Smooth muscle cell (in vitro differentiated cells): ENCODE measurements around the gene C16orf89. TPM values are rescaled to one million over a fixed set of nuclear protein-coding genes. Genes with fewer than 3 reads are reported as not detected.

Experiments used
- DNase-seq: peaks from one replicate; lab custom pipeline; 2025; ENCODE audit not compliant: unreplicated experiment; lab: John Stamatoyannopoulos, UW
- H2AFZ ChIP-seq: fragments of 200-600 bp; sonication (generic); 2 replicates; pipeline ENCODE4 v1.6.0; 2016; ENCODE audit warnings: antibody characterized with exemption, low read depth, mild to moderate bottlenecking
- H3F3A ChIP-seq: fragments of 200-600 bp; sonication (generic); 2 replicates; pipeline ENCODE4 v1.6.0; 2017; ENCODE audit warnings: antibody characterized with exemption, low read depth
- H3K27ac ChIP-seq: fragments of 200-600 bp; sonication (generic); 2 replicates; pipeline ENCODE4 v1.5.1; 2016; ENCODE audit warnings: low read depth, mild to moderate bottlenecking
- H3K27me3 ChIP-seq: fragments of 200-600 bp; sonication (generic); 2 replicates; pipeline ENCODE4 v1.6.1; 2016; ENCODE audit warnings: low read depth, mild to moderate bottlenecking
- H3K36me3 ChIP-seq: fragments of 200-600 bp; sonication (generic); 2 replicates; pipeline ENCODE4 v1.5.1; 2016; ENCODE audit warnings: low read depth
- H3K4me1 ChIP-seq: fragments of 200-600 bp; sonication (generic); 2 replicates; pipeline ENCODE4 v1.5.1; 2016; ENCODE audit warnings: low read depth
- H3K4me2 ChIP-seq: fragments of 200-600 bp; sonication (generic); 2 replicates; pipeline ENCODE4 v1.6.0; 2016; ENCODE audit warnings: mild to moderate bottlenecking
- H3K4me3 ChIP-seq: fragments of 200-600 bp; sonication (generic); 2 replicates; pipeline ENCODE4 v1.5.1; 2016; ENCODE audit warnings: mild to moderate bottlenecking
- H3K79me2 ChIP-seq: fragments of 200-600 bp; sonication (generic); 2 replicates; pipeline ENCODE4 v1.6.0; 2016; ENCODE audit warnings: low read depth, mild to moderate bottlenecking
- H3K9ac ChIP-seq: fragments of 200-600 bp; sonication (generic); 2 replicates; pipeline ENCODE4 v1.6.0; 2016; ENCODE audit warnings: low read depth
- H3K9me3 ChIP-seq: fragments of 200-600 bp; sonication (generic); replicated peaks from 2 replicates; pipeline ENCODE4 v1.5.1; 2016; ENCODE audit warnings: low read depth
- H4K20me1 ChIP-seq: fragments of 200-600 bp; sonication (generic); 2 replicates; pipeline ENCODE4 v1.6.0; 2016; ENCODE audit warnings: low read depth
- CTCF ChIP-seq: fragments of 200-600 bp; sonication (generic); IDR thresholded peaks from 2 replicates; pipeline ENCODE4 v1.5.1; 2017; ENCODE audit warnings: borderline replicate concordance, mild to moderate bottlenecking, antibody characterized with exemption; ENCODE audit not compliant: insufficient read depth, poor library complexity, severe bottlenecking
- WGBS: methylation state at CpG from one replicate; pipeline ENCODE4 v1.1.7; 2016; ENCODE audit warnings: low lambda C conversion rate; 5-methylcytosine and 5-hydroxymethylcytosine counted together
- polyA plus RNA-seq: library from polyadenylated mRNA; unstranded; fragments of >200 nt; fragmentation: Nextera tagmentation; extraction: Ambion mirVana; gene quantifications from 2 replicates; pipeline ENCODE4 v1.2.1, GENCODE V29; 2016
- total RNA-seq: library from RNA; depleted of rRNA; stranded (reverse); fragments of >200 nt; gene quantifications from 2 replicates; pipeline ENCODE4 v1.2.3, GENCODE V29; 2014

Gene C16orf89
- total and polyA plus RNA-seq, 2 experiments from 2014 or later: not detected

- WGBS: 93% methylated on average over 8 of the region's 8 CpGs
- H3K27ac ChIP-seq: no peak overlapping the region
- no peaks in the 10 kb centered on the region for H3K27me3 ChIP-seq
- no peaks in the 10 kb centered on the region for H3K36me3 ChIP-seq
- no peaks in the 10 kb centered on the region for H3F3A ChIP-seq
- H3K4me3 ChIP-seq: no peak overlapping the region
- H3K9ac ChIP-seq: no peak overlapping the region
- no peak for TF ChIP-seq CTCF
- H3K4me2 ChIP-seq: no peak overlapping the region
- H3K4me1 ChIP-seq: no peaks in the 10 kb centered on the region
- no peaks in the 10 kb centered on the region for H3K79me2 ChIP-seq
- H3K9me3 ChIP-seq: no peaks in the 10 kb centered on the region
- no peaks in the 10 kb centered on the region for H4K20me1 ChIP-seq
- DNase-seq: no peak
- H2AFZ ChIP-seq: no peak overlapping the region
These were observed 39.1 kb downstream of the C16orf89 start for GRCh38 chr16:5026664-5027063.

GRCh38 chr16:5025171-5025632 is 40.6 kb downstream of the C16orf89 start:
- DNase-seq: no peak

DNA sequence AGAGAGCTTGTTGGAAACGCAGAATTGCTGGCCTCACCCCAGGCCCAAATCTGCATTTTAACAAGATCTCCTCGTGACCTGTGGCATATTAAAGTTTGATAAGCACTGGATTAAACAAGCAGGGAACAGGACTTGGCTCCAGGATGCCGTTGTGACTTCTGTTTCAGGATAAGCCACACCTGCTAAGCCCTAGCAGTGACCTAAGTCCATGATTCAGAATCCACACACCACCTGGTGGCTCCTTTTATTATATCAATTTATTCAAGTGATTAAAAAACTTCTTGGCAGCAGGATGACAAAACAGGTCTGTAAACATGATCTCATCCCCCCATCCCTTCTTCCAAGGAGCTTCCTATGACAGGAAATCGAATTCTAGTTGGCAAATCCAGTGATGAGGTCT is 41.1 kb downstream of the C16orf89 start:
- H3F3A ChIP-seq: no peaks in the 10 kb centered on the region
- no peaks in the 10 kb centered on the region for H3K27me3 ChIP-seq
- H4K20me1 ChIP-seq: no peaks in the 10 kb centered on the region
- H3K9me3 ChIP-seq: no peaks in the 10 kb centered on the region
- DNase-seq: no peak
- H3K4me1 ChIP-seq: no peaks in the 10 kb centered on the region
- no peak for TF ChIP-seq CTCF
- no peaks in the 10 kb centered on the region for H3K79me2 ChIP-seq
- no peak overlapping the region for H3K9ac ChIP-seq
- no peak overlapping the region for H3K4me3 ChIP-seq
- no peak overlapping the region for H3K4me2 ChIP-seq
- 91% methylated on average over 4 of the region's 4 CpGs for WGBS
- no peak overlapping the region for H3K27ac ChIP-seq
- no peak overlapping the region for H2AFZ ChIP-seq
- no peaks in the 10 kb centered on the region for H3K36me3 ChIP-seq

More at GRCh38 chr16:5025171-5025632, 40.6 kb downstream of the C16orf89 start:
- Histone ChIP-seq H3K4me2 (no peak overlapping the region), H3K4me1 (no peaks in the 10 kb centered on the region), H2AFZ (no peak overlapping the region), H3K9ac (no peak overlapping the region), H3K4me3 (no peak overlapping the region), H3K27me3 (no peaks in the 10 kb centered on the region), H4K20me1 (no peaks in the 10 kb centered on the region), H3K27ac (no peak overlapping the region), H3K79me2 (no peaks in the 10 kb centered on the region), H3K36me3 (no peaks in the 10 kb centered on the region), H3K9me3 (no peaks in the 10 kb centered on the region), H3F3A (no peaks in the 10 kb centered on the region)
- TF ChIP-seq CTCF: no peak
- 48% methylated on average over 17 of the region's 17 CpGs for WGBS

GRCh38 chr16:5022521-5022920 is 43.2 kb downstream of the C16orf89 start:
- Histone ChIP-seq H3K4me2 (no peak overlapping the region), H3K27me3 (no peaks in the 10 kb centered on the region), H3K79me2 (no peaks in the 10 kb centered on the region), H3K4me1 (no peaks in the 10 kb centered on the region), H4K20me1 (no peaks in the 10 kb centered on the region), H3F3A (no peaks in the 10 kb centered on the region), H3K27ac (no peak overlapping the region), H3K36me3 (no peaks in the 10 kb centered on the region), H3K4me3 (no peak overlapping the region), H3K9me3 (no peaks in the 10 kb centered on the region), H3K9ac (no peak overlapping the region), H2AFZ (no peak overlapping the region)
- TF ChIP-seq CTCF: no peak
- no peak for DNase-seq
- 98% methylated on average over 6 of the region's 6 CpGs for whole genome bisulfite sequencing
